WTC11 (cell line): ENCODE results near the gene ACOXL. TPM values are rescaled to one million over a fixed set of nuclear protein-coding genes. Genes with fewer than 3 reads are reported as not detected.

Experiments used
- ATAC-seq: fragments of 200-7000 bp; cut with Tn5 transposase; 2 replicates; pipeline ENCODE4 v1.10.0; 2021; ENCODE audit warnings: mild to moderate bottlenecking, moderate library complexity
- CTCF ChIA-PET: fragments of 300-600 bp; sonication (Branson Sonifier 250); formaldehyde crosslinking; loops from one replicate; lab custom pipeline; 2021; ENCODE audit warnings: antibody characterized with exemption; lab: Charles Lee
- POLR2A ChIA-PET: fragments of 350-600 bp; sonication (Branson Sonifier 250); formaldehyde crosslinking; loops from one replicate; lab custom pipeline; 2021; ENCODE audit warnings: antibody characterized with exemption; lab: Charles Lee
- DNase-seq: peaks from one replicate; pipeline ENCODE4 v3.0.0; 2021; ENCODE audit warnings: low spot score
- H3K27ac Mint-ChIP-seq: 2 replicates; pipeline ENCODE4 v1.8.0; 2021; ENCODE audit warnings: mixed read lengths
- H3K27me3 Mint-ChIP-seq: 2 replicates; pipeline ENCODE4 v1.8.0; 2021; ENCODE audit warnings: low read depth, mild to moderate bottlenecking, moderate library complexity, mixed read lengths
- H3K36me3 Mint-ChIP-seq: 2 replicates; pipeline ENCODE4 v1.8.0; 2021; ENCODE audit warnings: mixed read lengths
- H3K4me1 Mint-ChIP-seq: 2 replicates; pipeline ENCODE4 v1.8.0; 2022; ENCODE audit warnings: mixed read lengths
- H3K4me3 Mint-ChIP-seq: 2 replicates; pipeline ENCODE4 v1.8.0; 2021; ENCODE audit warnings: mild to moderate bottlenecking, moderate library complexity, mixed read lengths
- H3K9me3 Mint-ChIP-seq: 2 replicates; pipeline ENCODE4 v1.8.0; 2021; ENCODE audit warnings: mixed read lengths
- FOXK1 ChIP-seq: sonication (generic); formaldehyde crosslinking; IDR thresholded peaks from 2 replicates; pipeline ENCODE4 v1.8.0; 2022; ENCODE audit warnings: mild to moderate bottlenecking, moderate library complexity, missing genetic modification reagents
- FOXP4 ChIP-seq: sonication (generic); formaldehyde crosslinking; IDR thresholded peaks from 2 replicates; pipeline ENCODE4 v1.8.0; 2022; ENCODE audit warnings: mild to moderate bottlenecking, missing genetic modification reagents
- PRDM15 ChIP-seq: sonication (generic); formaldehyde crosslinking; IDR thresholded peaks from 2 replicates; pipeline ENCODE4 v1.8.0; 2022; ENCODE audit warnings: missing genetic modification reagents
- SMAD3 ChIP-seq: sonication (generic); formaldehyde crosslinking; IDR thresholded peaks from 2 replicates; pipeline ENCODE4 v1.8.0; 2022; ENCODE audit warnings: missing genetic modification reagents, mild to moderate bottlenecking, borderline replicate concordance
- USF1 ChIP-seq: sonication (generic); formaldehyde crosslinking; IDR thresholded peaks from 2 replicates; pipeline ENCODE4 v1.8.0; 2022; ENCODE audit warnings: mild to moderate bottlenecking, missing genetic modification reagents
- ZNF138 ChIP-seq: sonication (generic); formaldehyde crosslinking; conservative IDR thresholded peaks from 2 replicates; pipeline ENCODE4 v1.8.1; 2022; ENCODE audit warnings: mild to moderate bottlenecking, moderate library complexity, missing genetic modification reagents
- ZNF281 ChIP-seq: sonication (generic); formaldehyde crosslinking; IDR thresholded peaks from 2 replicates; pipeline ENCODE4 v1.8.0; 2023; ENCODE audit warnings: mild to moderate bottlenecking, missing genetic modification reagents
- ZNF512 ChIP-seq: sonication (generic); formaldehyde crosslinking; IDR thresholded peaks from 2 replicates; pipeline ENCODE4 v1.8.1; 2022; ENCODE audit warnings: missing genetic modification reagents, borderline replicate concordance
- total RNA-seq: library from RNA; stranded (reverse); gene quantifications from 3 replicates; pipeline ENCODE4 v1.2.3, GENCODE V29; 2021

ACOXL gene
- total RNA-seq, 1 experiment from 2014 or later = 14.9 TPM

GRCh38 chr2:110832740-110833139 lies 100.4 kb downstream of the ACOXL start:
- H3K27ac Mint-ChIP-seq = no peak overlapping the region
- POLR2A ChIA-PET = no interaction called here
- no peaks in the 10 kb centered on the region for H3K9me3 Mint-ChIP-seq
- TF ChIP-seq PRDM15 = no peak
- TF ChIP-seq, all 79 proteins: peak for 0
- Mint-ChIP-seq H3K4me3 (no peak overlapping the region), H3K4me1 (peaks cover 48% of the 10 kb centered on the region), H3K27me3 (no peaks in the 10 kb centered on the region), H3K36me3 (peaks cover 8% of the 10 kb centered on the region)
- CTCF ChIA-PET = interaction anchor here (0.7 to 2.3 kb wide), 4 partner anchors 12 to 99 kb away, joined by 3 to 8 read pairs (median 4); no protein-coding TSS in a partner anchor
- no peak for ATAC-seq
- no peak for DNase-seq

GRCh38 chr2:110834134-110834827 lies 101.9 kb downstream of the ACOXL start:
- CTCF ChIA-PET = interaction anchor here (1.3 to 2.3 kb wide), 4 partner anchors 13 to 25 kb away, joined by 3 to 8 read pairs (median 4); no protein-coding TSS in a partner anchor
- ATAC-seq (peak; percentile 14), DNase-seq (no peak)
- peaks cover 63% of the 10 kb centered on the region for H3K4me1 Mint-ChIP-seq
- peaks cover 4% of the 10 kb centered on the region; the same call in 1 of the 2 replicates for H3K36me3 Mint-ChIP-seq
- TF ChIP-seq FOXP4 (CRISPR knock-in tag) (peak; percentile 73; the same call in 1 of the 2 replicates), SMAD3 (CRISPR knock-in tag) (no peak), ZNF138 (CRISPR knock-in tag) (no peak), FOXK1 (CRISPR knock-in tag) (0 out of 2 replicates have a peak, but pooled peaks have one; percentile 37)
- POLR2A ChIA-PET = no interaction called here
- H3K4me3 Mint-ChIP-seq = 0 out of 2 replicates have a peak overlapping the region, but pooled peaks have one; percentile 4
- H3K27me3 Mint-ChIP-seq = no peaks in the 10 kb centered on the region
- no peaks in the 10 kb centered on the region for H3K9me3 Mint-ChIP-seq
- H3K27ac Mint-ChIP-seq = peak overlapping the region; percentile 69; the same call in 1 of the 2 replicates

GRCh38 chr2:110836671-110837070 lies 104.3 kb downstream of the ACOXL start:
- Mint-ChIP-seq H3K27ac (no peak overlapping the region), H3K4me1 (peaks cover 68% of the 10 kb centered on the region), H3K27me3 (no peaks in the 10 kb centered on the region), H3K9me3 (no peaks in the 10 kb centered on the region), H3K36me3 (no peaks in the 10 kb centered on the region), H3K4me3 (no peak overlapping the region)
- DNase-seq (no peak), ATAC-seq (no peak)
- TF ChIP-seq ZNF512 (CRISPR knock-in tag) = no peak
- no peak for TF ChIP-seq ZNF281 (CRISPR knock-in tag)
- TF ChIP-seq USF1 (CRISPR knock-in tag) = no peak
- CTCF ChIA-PET = interaction anchor here (1.2 kb wide), 1 partner anchor 40 kb away, joined by 8 read pairs; no protein-coding TSS in a partner anchor
- POLR2A ChIA-PET = no interaction called here
